K562 (cell line): ENCODE results near the gene SLC7A5. TPM values are rescaled to one million over a fixed set of nuclear protein-coding genes. Genes with fewer than 3 reads are reported as not detected.

ENCODE experiments used
- ATF7 ChIP-seq: fragments of 450-650 bp; IDR thresholded peaks from 2 replicates; pipeline ENCODE4 v1.7.1; 2014; ENCODE audit warnings: mild to moderate bottlenecking, moderate library complexity
- CBFA2T3 ChIP-seq: fragments of 450-650 bp; IDR thresholded peaks from 2 replicates; pipeline ENCODE4 v1.6.1; 2017
- CBX5 ChIP-seq: IDR thresholded peaks from 2 replicates; pipeline ENCODE4 v1.6.1; 2014; ENCODE audit warnings: low read depth, borderline replicate concordance
- HDAC8 ChIP-seq: fragments of 450-650 bp; IDR thresholded peaks from 2 replicates; pipeline ENCODE4 v1.6.1; 2016; ENCODE audit warnings: mild to moderate bottlenecking, missing genetic modification characterization, moderate library complexity, missing compliant biosample characterization
- IFI16 ChIP-seq: fragments of 250-450 bp; sonication (Bioruptor Pico); IDR thresholded peaks from 2 replicates; pipeline ENCODE4 v2.1.2; 2022; ENCODE audit warnings: mild to moderate bottlenecking, inconsistent platforms
- KDM1A ChIP-seq, 2 experiments: fragments of 450-650 bp; IDR thresholded peaks; 2 replicates each; pipeline ENCODE4 v1.6.1; 2016; ENCODE audit warnings: mild to moderate bottlenecking in 2 of 2
- SMARCB1 ChIP-seq: IDR thresholded peaks from 2 replicates; pipeline ENCODE4 v1.6.1; 2011; ENCODE audit warnings: improper control_type of control experiment, low read depth; ENCODE audit not compliant: insufficient read length
- SP1 ChIP-seq: sonication (generic); formaldehyde crosslinking; IDR thresholded peaks from 2 replicates; pipeline ENCODE4 v1.8.1; 2022; ENCODE audit warnings: mild to moderate bottlenecking, missing genetic modification reagents
- SREBF1 ChIP-seq: fragments of 150-350 bp; IDR thresholded peaks from 2 replicates; pipeline ENCODE4 v1.6.1; 2014; ENCODE audit warnings: antibody characterized with exemption, low read depth, low read length, borderline replicate concordance
- TCF3 ChIP-seq: sonication (generic); formaldehyde crosslinking; IDR thresholded peaks from 2 replicates; pipeline ENCODE4 v1.4.0; 2020; ENCODE audit warnings: mild to moderate bottlenecking, missing genetic modification reagents
- TFAP4 ChIP-seq: sonication (generic); formaldehyde crosslinking; IDR thresholded peaks from 2 replicates; pipeline ENCODE4 v1.8.0; 2022; ENCODE audit warnings: missing genetic modification reagents, mild to moderate bottlenecking, moderate library complexity, borderline replicate concordance
- ZEB2 ChIP-seq: fragments of 450-650 bp; IDR thresholded peaks from 2 replicates; pipeline ENCODE4 v1.6.1; 2016
- ZNF766 ChIP-seq: fragments of 200-800 bp; sonication (Bioruptor generic); conservative IDR thresholded peaks from 2 replicates; pipeline ENCODE4 v1.6.1; 2016; ENCODE audit warnings: missing genetic modification characterization, missing compliant biosample characterization
- ZNF780A ChIP-seq: fragments of 250-450 bp; sonication (Bioruptor Pico); IDR thresholded peaks from 2 replicates; pipeline ENCODE4 v1.5.0; 2021; ENCODE audit warnings: mild to moderate bottlenecking
- polyA plus RNA-seq, 8 experiments: library from polyadenylated mRNA; depleted of rRNA in 4 of 8; stranded (reverse) in 5 of 8; unstranded in 3 of 8; fragments of >200 nt; fragmentation: Nextera tagmentation in 2 of 8; fragmentation: Illumina TruSeq in 1 of 8; extraction: Ambion mirVana in 2 of 8; extraction: Trizol in 1 of 8; gene quantifications; 2 replicates each; pipeline versions ENCODE4 v1.2.1 to v1.2.3, GENCODE V29; 2011 to 2014; ENCODE audit warnings: inconsistent platforms in 1 of 8, missing spikeins in 1 of 8
- total RNA-seq, 7 experiments: library from RNA; depleted of rRNA in 6 of 7; stranded (reverse); fragments of >200 nt in 6 of 7; fragmentation: Illumina TruSeq in 2 of 7; extraction: Trizol in 2 of 7; gene quantifications; 2 replicates each; pipeline versions ENCODE4 v1.2.1 to v1.2.3, GENCODE V29; 2011 to 2021; ENCODE audit warnings: low replicate concordance in 1 of 7
- TF ChIP-seq, protein P1 (sequence below): fragments of 200-600 bp; sonication (generic); IDR thresholded peaks from one replicate; pipeline ENCODE4 v1.6.1; 2012; ENCODE audit warnings: mild to moderate bottlenecking, low read depth, low read length, inconsistent platforms

Gene SLC7A5
- total and polyA plus RNA-seq, 9 of the 15 experiments (the other 6 are each of a cell fraction or from before 2014, with no cell fraction given), result 1.9 to 220 (median 18.6) TPM

- peak; percentile 99 for TF ChIP-seq CBFA2T3
- peak; percentile 99 for TF ChIP-seq TFAP4
- 0 out of 2 replicates have a peak, but pooled peaks have one; percentile 40 for TF ChIP-seq SREBF1
- TF ChIP-seq SP1, result peak; percentile 78
- TF ChIP-seq ZNF780A (CRISPR knock-in tag), result no peak
- TF ChIP-seq KDM1A (IDR thresholded peaks at IDR 0.05), result peak; percentile 85 to 89
- peak; percentile 97 for TF ChIP-seq SMARCB1
- TF ChIP-seq CBX5, result no peak
- TF ChIP-seq HDAC8, result no peak
- no peak for TF ChIP-seq IFI16 (CRISPR knock-in tag)
- TF ChIP-seq ZEB2, result peak; percentile 95
- TF ChIP-seq ATF7, result peak; percentile 92
- TF ChIP-seq, protein P1, sequence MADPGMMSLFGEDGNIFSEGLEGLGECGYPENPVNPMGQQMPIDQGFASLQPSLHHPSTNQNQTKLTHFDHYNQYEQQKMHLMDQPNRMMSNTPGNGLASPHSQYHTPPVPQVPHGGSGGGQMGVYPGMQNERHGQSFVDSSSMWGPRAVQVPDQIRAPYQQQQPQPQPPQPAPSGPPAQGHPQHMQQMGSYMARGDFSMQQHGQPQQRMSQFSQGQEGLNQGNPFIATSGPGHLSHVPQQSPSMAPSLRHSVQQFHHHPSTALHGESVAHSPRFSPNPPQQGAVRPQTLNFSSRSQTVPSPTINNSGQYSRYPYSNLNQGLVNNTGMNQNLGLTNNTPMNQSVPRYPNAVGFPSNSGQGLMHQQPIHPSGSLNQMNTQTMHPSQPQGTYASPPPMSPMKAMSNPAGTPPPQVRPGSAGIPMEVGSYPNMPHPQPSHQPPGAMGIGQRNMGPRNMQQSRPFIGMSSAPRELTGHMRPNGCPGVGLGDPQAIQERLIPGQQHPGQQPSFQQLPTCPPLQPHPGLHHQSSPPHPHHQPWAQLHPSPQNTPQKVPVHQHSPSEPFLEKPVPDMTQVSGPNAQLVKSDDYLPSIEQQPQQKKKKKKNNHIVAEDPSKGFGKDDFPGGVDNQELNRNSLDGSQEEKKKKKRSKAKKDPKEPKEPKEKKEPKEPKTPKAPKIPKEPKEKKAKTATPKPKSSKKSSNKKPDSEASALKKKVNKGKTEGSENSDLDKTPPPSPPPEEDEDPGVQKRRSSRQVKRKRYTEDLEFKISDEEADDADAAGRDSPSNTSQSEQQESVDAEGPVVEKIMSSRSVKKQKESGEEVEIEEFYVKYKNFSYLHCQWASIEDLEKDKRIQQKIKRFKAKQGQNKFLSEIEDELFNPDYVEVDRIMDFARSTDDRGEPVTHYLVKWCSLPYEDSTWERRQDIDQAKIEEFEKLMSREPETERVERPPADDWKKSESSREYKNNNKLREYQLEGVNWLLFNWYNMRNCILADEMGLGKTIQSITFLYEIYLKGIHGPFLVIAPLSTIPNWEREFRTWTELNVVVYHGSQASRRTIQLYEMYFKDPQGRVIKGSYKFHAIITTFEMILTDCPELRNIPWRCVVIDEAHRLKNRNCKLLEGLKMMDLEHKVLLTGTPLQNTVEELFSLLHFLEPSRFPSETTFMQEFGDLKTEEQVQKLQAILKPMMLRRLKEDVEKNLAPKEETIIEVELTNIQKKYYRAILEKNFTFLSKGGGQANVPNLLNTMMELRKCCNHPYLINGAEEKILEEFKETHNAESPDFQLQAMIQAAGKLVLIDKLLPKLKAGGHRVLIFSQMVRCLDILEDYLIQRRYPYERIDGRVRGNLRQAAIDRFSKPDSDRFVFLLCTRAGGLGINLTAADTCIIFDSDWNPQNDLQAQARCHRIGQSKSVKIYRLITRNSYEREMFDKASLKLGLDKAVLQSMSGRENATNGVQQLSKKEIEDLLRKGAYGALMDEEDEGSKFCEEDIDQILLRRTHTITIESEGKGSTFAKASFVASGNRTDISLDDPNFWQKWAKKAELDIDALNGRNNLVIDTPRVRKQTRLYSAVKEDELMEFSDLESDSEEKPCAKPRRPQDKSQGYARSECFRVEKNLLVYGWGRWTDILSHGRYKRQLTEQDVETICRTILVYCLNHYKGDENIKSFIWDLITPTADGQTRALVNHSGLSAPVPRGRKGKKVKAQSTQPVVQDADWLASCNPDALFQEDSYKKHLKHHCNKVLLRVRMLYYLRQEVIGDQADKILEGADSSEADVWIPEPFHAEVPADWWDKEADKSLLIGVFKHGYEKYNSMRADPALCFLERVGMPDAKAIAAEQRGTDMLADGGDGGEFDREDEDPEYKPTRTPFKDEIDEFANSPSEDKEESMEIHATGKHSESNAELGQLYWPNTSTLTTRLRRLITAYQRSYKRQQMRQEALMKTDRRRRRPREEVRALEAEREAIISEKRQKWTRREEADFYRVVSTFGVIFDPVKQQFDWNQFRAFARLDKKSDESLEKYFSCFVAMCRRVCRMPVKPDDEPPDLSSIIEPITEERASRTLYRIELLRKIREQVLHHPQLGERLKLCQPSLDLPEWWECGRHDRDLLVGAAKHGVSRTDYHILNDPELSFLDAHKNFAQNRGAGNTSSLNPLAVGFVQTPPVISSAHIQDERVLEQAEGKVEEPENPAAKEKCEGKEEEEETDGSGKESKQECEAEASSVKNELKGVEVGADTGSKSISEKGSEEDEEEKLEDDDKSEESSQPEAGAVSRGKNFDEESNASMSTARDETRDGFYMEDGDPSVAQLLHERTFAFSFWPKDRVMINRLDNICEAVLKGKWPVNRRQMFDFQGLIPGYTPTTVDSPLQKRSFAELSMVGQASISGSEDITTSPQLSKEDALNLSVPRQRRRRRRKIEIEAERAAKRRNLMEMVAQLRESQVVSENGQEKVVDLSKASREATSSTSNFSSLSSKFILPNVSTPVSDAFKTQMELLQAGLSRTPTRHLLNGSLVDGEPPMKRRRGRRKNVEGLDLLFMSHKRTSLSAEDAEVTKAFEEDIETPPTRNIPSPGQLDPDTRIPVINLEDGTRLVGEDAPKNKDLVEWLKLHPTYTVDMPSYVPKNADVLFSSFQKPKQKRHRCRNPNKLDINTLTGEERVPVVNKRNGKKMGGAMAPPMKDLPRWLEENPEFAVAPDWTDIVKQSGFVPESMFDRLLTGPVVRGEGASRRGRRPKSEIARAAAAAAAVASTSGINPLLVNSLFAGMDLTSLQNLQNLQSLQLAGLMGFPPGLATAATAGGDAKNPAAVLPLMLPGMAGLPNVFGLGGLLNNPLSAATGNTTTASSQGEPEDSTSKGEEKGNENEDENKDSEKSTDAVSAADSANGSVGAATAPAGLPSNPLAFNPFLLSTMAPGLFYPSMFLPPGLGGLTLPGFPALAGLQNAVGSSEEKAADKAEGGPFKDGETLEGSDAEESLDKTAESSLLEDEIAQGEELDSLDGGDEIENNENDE, result no peak
- peak; percentile 79 for TF ChIP-seq ZNF766
- TF ChIP-seq TCF3 (CRISPR knock-in tag), result peak; percentile 100
These were observed 15.0 kb downstream of the SLC7A5 start (continued) for GRCh38 chr16:87854053-87854906.
